ENCODE data around the gene ENG. TPM values are rescaled to one million over a fixed set of nuclear protein-coding genes. Genes with fewer than 3 reads are reported as not detected.

The ENG gene
- total and polyA plus RNA-seq, 2 experiments from 2014 or later: 1.4 to 2.6 TPM

GRCh38 chr9:127796225-127796813, 58.1 kb downstream of the ENG start:
- Histone ChIP-seq H3K4me1 (ENCODE audit: insufficient read depth) (no peaks in the 10 kb centered on the region), H3K4me3 (no peak overlapping the region), H3K79me2 (replicated peaks; ENCODE audit: insufficient read depth) (no peaks in the 10 kb centered on the region; the same call in 1 of the 2 replicates), H3K4me2 (no peak overlapping the region), H3K36me3 (ENCODE audit: insufficient read depth) (peaks cover 11% of the 10 kb centered on the region), H4K20me1 (replicated peaks; ENCODE audit: insufficient read depth) (peaks cover 5% of the 10 kb centered on the region; the same call in 1 of the 2 replicates), H3K27ac (ENCODE audit: low read depth) (no peak overlapping the region), H3F3A (replicated peaks; ENCODE audit: low read depth) (peaks cover 30% of the 10 kb centered on the region), H3K9me2 (ENCODE audit: insufficient read depth) (no peaks in the 10 kb centered on the region), H2AFZ (no peak overlapping the region), H3K27me3 (ENCODE audit: insufficient read depth) (no peaks in the 10 kb centered on the region)
- no peaks in the 10 kb centered on the region for H3K9me3 Mint-ChIP-seq
- peaks cover 14% of the 10 kb centered on the region for H3K36me3 Mint-ChIP-seq (ENCODE audit: low read depth)
- TF ChIP-seq NANOG (IDR thresholded peaks at IDR 0.05; ENCODE audit: borderline replicate concordance): no peak
- TF ChIP-seq CTCF (conservative IDR thresholded peaks at IDR 0.05; ENCODE audit: low read depth in 2 of 2): no peak
- no peak for TF ChIP-seq ZNF331 (CRISPR knock-in tag; IDR thresholded peaks at IDR 0.05; ENCODE audit: low read depth)
- no peak for TF ChIP-seq ETS1 (IDR thresholded peaks at IDR 0.05)
- TF ChIP-seq STAT1 (IDR thresholded peaks at IDR 0.05; ENCODE audit: unreplicated experiment): no peak
- TF ChIP-seq REST (IDR thresholded peaks at IDR 0.05; ENCODE audit: unreplicated experiment): no peak
- no peak for TF ChIP-seq EZH2phosphoT487 (IDR thresholded peaks at IDR 0.05; ENCODE audit: unreplicated experiment)
- no peak for TF ChIP-seq POLR2AphosphoS5 (IDR thresholded peaks at IDR 0.05; ENCODE audit: low read depth)
- no peak for TF ChIP-seq ZNF114 (CRISPR knock-in tag; IDR thresholded peaks at IDR 0.05)
- TF ChIP-seq ZNF462 (CRISPR knock-in tag; IDR thresholded peaks at IDR 0.05): no peak
- TF ChIP-seq EZH2 (IDR thresholded peaks at IDR 0.05; ENCODE audit: low read depth, unreplicated experiment): no peak
- TF ChIP-seq JUNB (IDR thresholded peaks at IDR 0.05; ENCODE audit: unreplicated experiment): no peak
- TF ChIP-seq CREB1 (CRISPR knock-in tag; IDR thresholded peaks at IDR 0.05; ENCODE audit: low read depth): no peak
- no peak for DNase-seq (ENCODE audit: low spot score)
- no peak overlapping the region for H3K27ac Mint-ChIP-seq
- H3K4me3 Mint-ChIP-seq: no peak overlapping the region
- no peak for ATAC-seq
- H3K4me1 Mint-ChIP-seq: peaks cover 5% of the 10 kb centered on the region
- peaks cover 16% of the 10 kb centered on the region for H3K27me3 Mint-ChIP-seq (ENCODE audit: insufficient read depth, low read depth, poor library complexity)

Measured in GM23338 (cell line).